K562 (cell line): ENCODE results near the gene AGAP6. TPM values are rescaled to one million over a fixed set of nuclear protein-coding genes. Genes with fewer than 3 reads are reported as not detected.
"Not testable (repeated sequence)": the region's sequence is repeated elsewhere in the genome, so short reads cannot be mapped to it uniquely, and the experiment has no call there.

Source experiments
- ATAC-seq: fragments of 200-7000 bp; cut with Tn5 transposase; 3 replicates; pipeline ENCODE4 v1.9.1; 2020; ENCODE audit warnings: moderate library complexity
- BruUV-seq: library from RNA; stranded (reverse); fragments of 400-500 nt; replicated peaks from 2 replicates; lab custom pipeline; 2021; lab: Mats Ljungman, UMichigan
- CTCF ChIA-PET: fragments of 300-600 bp; formaldehyde crosslinking; extraction: SDS; loops from one replicate; lab custom pipeline; 2021; ENCODE audit warnings: low intra/inter-chr PET ratio; lab: Yijun Ruan, JAX
- POLR2A ChIA-PET: fragments of 300-600, 350-650 bp; sonication (Branson Sonifier 250); formaldehyde crosslinking; extraction: SDS; loops from one replicate; lab custom pipeline; 2021; ENCODE audit warnings: antibody characterized with exemption, inconsistent platforms; lab: Yijun Ruan, JAX
- DNase-seq, 4 experiments: peaks; one replicate each; pipeline versions ENCODE4 v3.0.0 to v3.0.0-alpha.2; 2011 to 2018; ENCODE audit warnings: low spot score in 3 of 4, mixed read lengths in 3 of 4; ENCODE audit errors: extremely low read depth in 1 of 4
- FAIRE-seq: peaks from 2 replicates; lab custom pipeline; 2011; peaks lifted over from hg19 to GRCh38; lab: Jason Lieb, UNC
- H2AFZ ChIP-seq: 2 replicates; pipeline ENCODE4 v1.6.0; 2011; ENCODE audit warnings: low read depth, low read length, control low read depth, inconsistent platforms
- H3K27ac ChIP-seq: fragments of 200-600 bp; 3 replicates; pipeline ENCODE4 v1.8.0; 2011; ENCODE audit warnings: low read depth, mild to moderate bottlenecking, control low read depth, inconsistent platforms, low read length, moderate library complexity, mixed read lengths; ENCODE audit errors: extremely low read depth
- H3K27me3 ChIP-seq, 2 experiments: fragments of 300-600 bp in 1 of 2; 2 replicates in 1 of 2; 3 replicates in 1 of 2; pipeline versions ENCODE4 v1.6.0 to v1.8.0; 2011; ENCODE audit warnings: inconsistent platforms in 2 of 2, low read length in 2 of 2, mild to moderate bottlenecking in 1 of 2, mixed read lengths in 1 of 2, moderate library complexity in 1 of 2; ENCODE audit not compliant: control insufficient read depth in 2 of 2, insufficient read depth in 2 of 2
- H3K36me3 ChIP-seq: fragments of 300-600 bp; 3 replicates; pipeline ENCODE4 v1.8.0; 2011; ENCODE audit warnings: mild to moderate bottlenecking, low read length, inconsistent platforms; ENCODE audit not compliant: control insufficient read depth, insufficient read depth
- H3K4me1 ChIP-seq, 2 experiments: fragments of 200-600 bp in 1 of 2; replicated peaks in 1 of 2; 2 replicates in 1 of 2; 3 replicates in 1 of 2; pipeline versions ENCODE4 v1.5.1 to v1.8.0; 2011; ENCODE audit warnings: inconsistent platforms in 2 of 2, low read length in 2 of 2, mild to moderate bottlenecking in 1 of 2, mixed read lengths in 1 of 2, moderate library complexity in 1 of 2; ENCODE audit not compliant: control insufficient read depth in 2 of 2, insufficient read depth in 2 of 2
- H3K4me2 ChIP-seq: 2 replicates; pipeline ENCODE4 v1.6.1; 2011; ENCODE audit warnings: low read length, control low read depth, inconsistent platforms, mixed read lengths; ENCODE audit not compliant: insufficient read depth
- H3K4me3 ChIP-seq: fragments of 200-600 bp; sonication (generic), shearing (Covaris generic); 2 replicates; pipeline ENCODE4 v1.5.1; 2016; ENCODE audit warnings: control low read depth, inconsistent platforms
- H3K79me2 ChIP-seq: fragments of 200-600 bp; 3 replicates; pipeline ENCODE4 v1.8.0; 2011; ENCODE audit warnings: low read length, inconsistent platforms; ENCODE audit not compliant: control insufficient read depth, insufficient read depth
- H3K9ac ChIP-seq, 2 experiments: 2 replicates each; pipeline versions ENCODE4 v1.6.0 to v1.6.1; 2011; ENCODE audit warnings: low read depth in 2 of 2, low read length in 2 of 2, control low read depth in 1 of 2, inconsistent platforms in 1 of 2, mild to moderate bottlenecking in 1 of 2, mixed read lengths in 1 of 2; ENCODE audit not compliant: insufficient read depth in 1 of 2
- H3K9me1 ChIP-seq: one replicate; pipeline ENCODE4 v1.6.0; 2011; ENCODE audit warnings: inconsistent platforms, mild to moderate bottlenecking, low read length, moderate library complexity; ENCODE audit not compliant: control insufficient read depth, insufficient read depth
- H3K9me3 ChIP-seq: replicated peaks from 2 replicates; pipeline ENCODE4 v1.5.1; 2011; ENCODE audit warnings: low read depth, low read length, inconsistent platforms; ENCODE audit not compliant: control insufficient read depth, insufficient read depth
- H4K20me1 ChIP-seq: replicated peaks from 2 replicates; pipeline ENCODE4 v1.6.1; 2011; ENCODE audit warnings: low read length, inconsistent platforms, mixed read lengths; ENCODE audit not compliant: control insufficient read depth, insufficient read depth
- WGBS: fragments of 100-300 bp; shearing (Covaris generic); methylation state at CpG from one replicate; pipeline ENCODE4 v1.1.6; 2016; ENCODE audit warnings: low coverage, mixed read lengths; ENCODE audit not compliant: insufficient coverage; ENCODE audit errors: missing lambda C conversion rate; 5-methylcytosine and 5-hydroxymethylcytosine counted together
- in situ Hi-C: fragments of 300-500 bp; cut with MboI; formaldehyde crosslinking; loops from 4 replicates; pipeline ENCODE4 v1.15.0; 2018; ENCODE audit warnings: inconsistent platforms, mixed read lengths
- intact Hi-C: fragments of 100-400 bp; cut with micrococcal nuclease; formaldehyde crosslinking; loops from 2 replicates; pipeline ENCODE4 v1.14.2; 2022
- polyA plus RNA-seq, 8 experiments: library from polyadenylated mRNA; depleted of rRNA in 4 of 8; stranded (reverse) in 5 of 8; unstranded in 3 of 8; fragments of >200 nt; fragmentation: Nextera tagmentation in 2 of 8; fragmentation: Illumina TruSeq in 1 of 8; extraction: Ambion mirVana in 2 of 8; extraction: Trizol in 1 of 8; gene quantifications; 2 replicates each; pipeline versions ENCODE4 v1.2.1 to v1.2.3, GENCODE V29; 2011 to 2014; ENCODE audit warnings: inconsistent platforms in 1 of 8, missing spikeins in 1 of 8
- total RNA-seq, 7 experiments: library from RNA; depleted of rRNA in 6 of 7; stranded (reverse); fragments of >200 nt in 6 of 7; fragmentation: Illumina TruSeq in 2 of 7; extraction: Trizol in 2 of 7; gene quantifications; 2 replicates each; pipeline versions ENCODE4 v1.2.1 to v1.2.3, GENCODE V29; 2011 to 2021; ENCODE audit warnings: low replicate concordance in 1 of 7

AGAP6 gene
- total and polyA plus RNA-seq, 9 of the 15 experiments (the other 6 are each of a cell fraction or from before 2014, with no cell fraction given): 1.0 to 46.8 (median 18.3) TPM

GRCh38 chr10:50014024-50014423 is 25.8 kb downstream of the AGAP6 start:
- H3K27me3 ChIP-seq, H3K4me3 ChIP-seq, intact Hi-C loops, H3K27ac ChIP-seq, H3K9me1 ChIP-seq, H3K4me2 ChIP-seq, H3K36me3 ChIP-seq, DNase-seq, POLR2A ChIA-PET, H3K79me2 ChIP-seq, FAIRE-seq, H3K4me1 ChIP-seq, H3K9me3 ChIP-seq, CTCF ChIA-PET, H2AFZ ChIP-seq, H3K9ac ChIP-seq, ATAC-seq, in situ Hi-C loops, BruUV-seq, H4K20me1 ChIP-seq: not testable (repeated sequence)
- WGBS: 89% methylated on average over 1 of the region's 7 CpGs

DNA sequence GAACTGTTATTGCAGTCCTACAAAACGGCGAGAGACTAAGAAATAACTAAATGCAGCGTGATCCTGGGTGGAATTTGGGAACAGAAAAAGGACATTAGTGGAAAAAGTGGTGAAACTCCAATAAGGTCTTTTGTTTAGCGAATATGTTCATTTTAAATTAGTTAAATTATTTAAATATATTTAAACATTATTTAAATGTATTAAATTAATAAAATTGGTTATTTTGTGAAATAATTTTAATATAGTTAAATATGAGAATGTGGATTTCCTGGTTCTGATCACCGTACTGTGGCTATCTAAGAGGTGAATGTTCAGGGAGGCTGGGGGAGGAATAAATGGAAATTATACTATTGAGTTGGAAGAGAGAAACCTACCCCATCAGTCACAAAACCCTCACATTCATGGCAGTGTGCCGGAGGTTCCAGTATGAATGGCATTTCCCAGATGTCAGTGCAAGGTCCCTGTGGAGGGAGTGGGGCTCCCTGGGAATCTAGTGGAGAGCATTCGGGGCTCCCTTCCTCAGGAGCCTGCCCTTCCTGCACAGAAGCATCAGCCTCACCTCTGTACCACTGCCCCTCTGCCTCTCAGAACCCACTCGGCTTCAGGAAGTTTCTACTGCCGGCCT is 27.5 kb downstream of the AGAP6 start:
- H3K4me2 ChIP-seq, H3K36me3 ChIP-seq, H3K4me3 ChIP-seq, H3K9me3 ChIP-seq, H3K27me3 ChIP-seq, FAIRE-seq, POLR2A ChIA-PET, H3K9me1 ChIP-seq, CTCF ChIA-PET, H3K79me2 ChIP-seq, H2AFZ ChIP-seq, H3K9ac ChIP-seq, H3K27ac ChIP-seq, H4K20me1 ChIP-seq, BruUV-seq, ATAC-seq, DNase-seq, H3K4me1 ChIP-seq, in situ Hi-C loops, intact Hi-C loops: not testable (repeated sequence)
- WGBS: 48% methylated on average over 7 of the region's 9 CpGs

- H3K9me3 ChIP-seq, H3K4me2 ChIP-seq, DNase-seq, ATAC-seq, POLR2A ChIA-PET, intact Hi-C loops, FAIRE-seq, H3K36me3 ChIP-seq, H3K4me3 ChIP-seq, H3K27me3 ChIP-seq, H3K27ac ChIP-seq, BruUV-seq, H3K4me1 ChIP-seq, H3K9ac ChIP-seq, H3K79me2 ChIP-seq, H2AFZ ChIP-seq, CTCF ChIA-PET, in situ Hi-C loops, H3K9me1 ChIP-seq, H4K20me1 ChIP-seq: not testable (repeated sequence)
- 25% methylated on average over 5 of the region's 5 CpGs for WGBS
These were observed 28.7 kb downstream of the AGAP6 start for GRCh38 chr10:50016926-50017325.

DNA sequence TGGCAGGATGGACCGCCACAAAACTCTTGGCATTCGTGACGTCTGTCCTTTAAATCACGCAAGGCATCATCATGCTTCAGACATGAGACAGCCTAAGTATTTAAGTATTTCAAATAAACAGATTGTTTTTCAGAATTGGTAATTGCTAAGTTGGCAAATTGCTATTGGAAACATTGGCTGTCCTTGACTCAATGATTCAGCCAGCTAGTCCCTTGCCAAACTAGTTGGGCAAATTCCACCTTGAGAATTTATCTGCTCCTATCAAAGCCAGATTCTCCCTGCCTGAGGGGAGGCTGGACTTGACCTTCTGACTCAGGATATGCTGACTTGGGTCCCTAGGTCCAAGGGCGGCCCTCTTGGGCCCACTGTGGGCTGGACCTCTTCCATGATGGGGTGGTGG is 29.4 kb downstream of the AGAP6 start:
- H3K36me3 ChIP-seq, DNase-seq, H4K20me1 ChIP-seq, BruUV-seq, H3K9me1 ChIP-seq, ATAC-seq, intact Hi-C loops, H3K27ac ChIP-seq, H3K79me2 ChIP-seq, FAIRE-seq, POLR2A ChIA-PET, H3K4me3 ChIP-seq, H2AFZ ChIP-seq, CTCF ChIA-PET, H3K4me2 ChIP-seq, in situ Hi-C loops, H3K27me3 ChIP-seq, H3K9ac ChIP-seq, H3K4me1 ChIP-seq, H3K9me3 ChIP-seq: not testable (repeated sequence)
- 10% methylated on average over 2 of the region's 5 CpGs for whole genome bisulfite sequencing
